Left forelimb (tissue), 1 donor: ENCODE results near the gene DNAAF9.
"Not testable (repeated sequence)": the region's sequence is repeated elsewhere in the genome, so short reads cannot be mapped to it uniquely, and the experiment has no call there.

Experiments used
- DNase-seq: peaks from one replicate; pipeline ENCODE4 v3.0.0-alpha.2; 2018; ENCODE audit warnings: low spot score

The DNAAF9 gene

DNA sequence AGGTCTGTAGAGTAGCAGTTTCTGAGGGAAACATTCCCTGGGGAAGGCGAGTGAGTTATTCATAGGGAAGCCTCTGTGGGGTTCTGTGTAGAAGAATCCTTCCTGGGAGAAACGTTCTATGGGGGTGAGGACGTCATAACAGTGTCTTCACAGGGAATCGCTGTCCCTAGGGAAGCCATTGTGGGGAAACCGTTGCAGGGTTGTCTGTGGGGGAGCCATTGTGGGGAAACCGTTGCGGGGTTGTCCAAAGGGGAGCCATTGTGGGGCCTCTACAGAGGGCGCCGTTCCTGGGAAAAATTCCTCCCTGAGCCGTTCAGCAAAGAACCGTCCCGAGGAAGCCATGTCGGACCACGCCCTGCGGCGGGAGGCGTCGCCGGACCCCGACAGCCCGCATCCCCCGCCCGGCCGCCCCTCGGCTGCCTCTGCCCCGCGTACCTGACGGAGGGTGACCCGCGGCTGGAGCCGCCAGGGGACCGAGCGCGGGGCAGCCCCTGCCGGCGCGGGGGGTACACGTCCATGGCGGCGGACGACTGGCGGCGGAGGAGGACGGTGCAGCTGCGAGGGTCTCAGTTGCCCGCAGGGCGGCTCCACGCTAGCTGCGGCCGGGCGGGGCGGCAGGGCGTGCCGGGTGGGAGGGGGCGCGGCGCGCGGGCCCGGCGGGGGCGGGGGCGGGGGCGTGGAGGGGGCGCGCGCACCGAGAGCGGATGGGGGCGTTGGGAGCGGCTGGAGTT is at the start of gene DNAAF9:
Gene DNAAF9 (minus strand): TSS at position 630 of the 731 bp plus-strand sequence. CDS start 112 bp downstream, at position 518.
- peak; percentile 73 for DNase-seq

DNA sequence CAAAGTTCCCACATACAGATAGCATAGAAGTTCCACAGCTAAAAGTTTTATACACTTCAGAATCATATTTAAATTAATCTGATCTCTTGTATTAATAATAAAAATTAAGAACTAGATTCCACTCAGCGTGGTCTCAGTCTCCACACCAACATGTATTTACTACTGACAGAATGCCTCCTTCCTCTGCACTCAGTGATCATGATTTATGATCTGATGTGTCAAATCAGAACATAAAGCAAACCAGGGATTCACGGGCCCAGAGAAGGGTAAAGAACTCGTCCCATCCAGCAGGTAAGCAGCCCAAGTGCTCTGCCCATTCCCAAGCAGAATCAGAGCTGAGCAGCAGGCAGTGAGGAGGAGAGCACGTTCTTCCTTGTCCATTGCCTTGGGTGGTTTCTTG is 49.2 kb upstream of the DNAAF9 start:
- no peak for DNase-seq

DNA sequence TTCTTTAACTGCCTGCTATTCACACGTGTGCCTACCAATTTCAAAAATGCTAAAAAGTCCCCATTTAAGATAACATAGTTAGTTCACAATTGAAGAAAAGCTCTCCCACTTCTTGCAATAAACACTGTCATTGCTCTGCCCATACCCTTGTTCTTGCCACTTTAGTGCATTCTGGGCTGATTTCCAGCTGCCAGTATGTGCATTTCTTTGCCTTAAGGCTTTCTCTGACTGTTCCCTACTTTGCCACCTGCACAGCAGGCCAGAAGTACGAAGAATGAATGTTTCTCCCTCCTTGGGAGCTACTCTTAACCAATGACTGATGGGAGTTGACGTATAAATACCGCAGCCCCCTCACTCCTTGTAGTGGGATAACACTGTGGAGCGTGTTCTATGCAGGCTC is 47.4 kb upstream of the DNAAF9 start:
- no peak for DNase-seq

DNA sequence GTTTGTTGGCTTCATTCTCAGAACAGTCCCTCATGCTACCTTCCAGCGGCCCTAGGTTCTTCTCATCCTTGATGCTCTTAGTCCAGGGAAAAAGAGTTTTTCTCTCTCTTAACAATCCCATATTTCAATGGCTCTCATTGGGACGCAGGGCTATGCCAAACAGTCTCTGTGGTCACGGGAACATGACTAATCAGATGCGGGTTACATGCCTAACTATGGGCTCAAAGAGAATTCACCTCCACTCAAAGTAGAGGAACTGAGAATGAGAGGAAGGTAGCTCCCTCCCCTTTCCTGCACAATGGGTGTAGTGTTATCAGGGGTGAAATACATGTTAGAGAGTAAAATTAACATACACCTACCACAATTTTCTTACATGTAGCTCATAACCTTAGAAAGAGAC is 45.2 kb upstream of the DNAAF9 start:
- no peak for DNase-seq

DNA sequence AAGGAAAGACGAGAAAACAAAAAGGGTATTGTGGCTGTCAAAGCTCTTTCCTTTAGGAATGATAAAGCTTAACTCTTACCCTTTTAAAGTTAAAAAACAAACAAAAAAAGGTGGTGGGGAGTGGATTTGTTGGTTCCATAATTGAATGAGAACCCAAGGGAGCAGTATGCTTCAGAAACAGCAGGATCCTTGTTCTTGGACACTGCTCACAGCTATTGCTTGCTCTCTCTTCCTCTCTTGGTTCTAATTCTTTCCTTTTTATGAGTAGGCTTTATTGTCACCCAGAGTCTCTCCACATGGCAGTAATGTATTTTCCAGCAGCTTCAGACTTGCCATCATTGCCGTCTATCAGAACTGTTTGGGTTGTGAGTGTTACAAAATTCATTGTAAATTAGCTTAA is 44.7 kb upstream of the DNAAF9 start:
- no peak for DNase-seq

DNA sequence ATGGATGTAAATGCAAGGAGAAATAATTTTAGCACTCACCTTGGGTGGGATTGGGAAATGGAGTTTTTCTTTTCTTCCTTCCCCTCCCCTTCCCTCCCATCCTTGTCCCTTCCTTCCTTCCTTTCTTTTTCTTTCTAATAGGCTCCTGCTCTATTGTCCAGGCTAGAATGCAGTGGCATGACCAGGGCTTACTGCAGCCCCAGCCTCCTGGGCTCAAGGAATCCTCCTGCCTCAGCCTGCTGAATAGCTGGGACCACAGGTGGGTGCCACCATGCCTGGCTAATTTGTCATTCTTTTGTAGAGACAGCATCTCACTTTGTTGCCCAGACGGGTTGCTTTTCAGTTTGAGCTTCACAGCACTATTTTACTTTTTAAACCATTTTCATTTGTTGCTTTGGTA is 41.9 kb upstream of the DNAAF9 start:
- no peak for DNase-seq

DNA sequence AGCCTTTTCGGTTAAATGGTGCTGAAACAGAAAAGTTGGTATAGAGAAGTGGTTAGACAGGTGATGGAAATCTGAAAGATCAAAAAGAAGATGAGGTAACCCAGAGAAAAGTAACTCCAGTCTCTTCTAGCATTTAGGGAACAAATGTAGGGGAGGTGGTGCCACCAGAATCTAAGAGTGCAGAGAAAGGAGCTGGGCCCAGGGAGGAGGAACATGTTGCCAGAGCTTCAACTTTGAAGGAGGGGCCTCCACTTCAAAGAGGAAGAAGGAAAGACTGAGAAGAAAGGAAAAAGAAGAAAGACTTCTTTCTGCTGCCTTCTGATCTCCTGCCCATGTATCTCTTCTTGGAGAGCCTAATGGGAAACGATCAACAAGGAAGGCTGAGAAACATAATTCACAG is 39.9 kb upstream of the DNAAF9 start:
- DNase-seq, result no peak

DNA sequence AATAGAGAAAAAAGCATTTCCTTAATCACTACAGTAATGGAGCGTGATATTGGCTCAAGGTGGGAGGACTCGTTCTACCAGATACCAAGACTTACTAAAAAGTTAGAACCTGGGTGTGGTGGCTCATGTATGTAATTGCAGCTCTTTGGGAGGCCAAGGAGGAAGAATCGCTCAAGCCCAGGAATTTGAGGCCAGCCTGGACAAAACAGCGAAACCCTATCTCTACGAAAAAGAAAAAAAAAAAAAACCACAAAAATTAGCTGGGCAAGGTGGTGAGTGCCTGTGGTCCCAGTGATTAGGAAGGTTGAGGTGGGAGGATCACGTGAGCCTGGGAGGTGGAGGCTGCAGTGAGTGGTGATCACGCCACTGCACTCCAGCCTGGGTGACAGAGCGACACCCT is 39.3 kb upstream of the DNAAF9 start:
- DNase-seq, result no peak

DNA sequence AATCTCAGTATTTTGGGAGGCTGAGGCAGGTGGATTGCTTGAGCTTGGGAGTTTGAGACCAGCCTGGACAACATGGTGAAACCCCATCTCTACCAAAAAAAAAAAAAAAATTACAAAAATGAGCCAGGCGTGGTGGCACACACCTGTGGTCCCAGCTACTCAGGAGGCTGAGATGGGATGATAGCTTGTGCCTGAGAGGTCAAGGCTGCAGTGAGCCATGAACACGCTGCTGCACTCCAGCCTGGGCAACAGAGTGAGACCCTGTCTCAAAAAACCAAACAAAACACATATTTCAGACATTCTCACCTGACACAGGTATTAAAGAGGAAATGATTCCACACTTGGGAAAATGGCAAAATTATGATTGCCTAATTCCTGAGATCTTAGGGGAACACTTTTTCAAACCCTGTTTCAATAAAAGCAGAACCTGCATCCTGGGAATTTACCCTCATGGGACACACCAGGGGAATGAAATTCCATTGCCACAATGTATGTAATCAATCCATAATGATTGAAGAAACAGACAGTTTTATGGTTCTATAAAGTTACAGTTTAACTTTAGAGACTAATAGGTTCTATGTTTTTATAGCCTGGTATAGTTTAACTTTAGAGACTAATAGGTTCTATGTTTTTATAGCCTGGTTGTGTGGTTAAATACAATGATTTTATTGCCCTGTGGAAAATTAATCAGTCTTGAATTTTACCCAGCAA is 29.6 kb upstream of the DNAAF9 start:
- no peak for DNase-seq

DNA sequence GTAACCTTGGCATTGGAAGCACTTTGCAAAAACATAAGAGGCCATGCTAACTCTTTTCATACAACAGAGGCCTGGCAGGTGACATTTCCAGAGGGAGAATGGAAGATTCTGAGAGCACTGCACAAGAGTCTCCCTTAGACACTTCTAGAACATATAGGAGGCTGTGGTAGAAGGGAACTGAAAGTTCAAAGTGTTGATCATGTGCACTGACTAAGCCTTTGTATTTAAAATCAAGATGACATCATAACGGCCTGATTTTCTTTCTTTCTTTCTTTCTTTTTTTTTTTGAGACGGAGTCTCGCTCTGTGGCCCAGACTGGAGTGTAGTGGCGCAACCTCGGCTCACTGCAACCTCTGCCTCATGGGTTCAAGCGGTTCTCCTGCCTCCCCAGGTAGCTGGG is 26.8 kb upstream of the DNAAF9 start:
- DNase-seq, result no peak

DNA sequence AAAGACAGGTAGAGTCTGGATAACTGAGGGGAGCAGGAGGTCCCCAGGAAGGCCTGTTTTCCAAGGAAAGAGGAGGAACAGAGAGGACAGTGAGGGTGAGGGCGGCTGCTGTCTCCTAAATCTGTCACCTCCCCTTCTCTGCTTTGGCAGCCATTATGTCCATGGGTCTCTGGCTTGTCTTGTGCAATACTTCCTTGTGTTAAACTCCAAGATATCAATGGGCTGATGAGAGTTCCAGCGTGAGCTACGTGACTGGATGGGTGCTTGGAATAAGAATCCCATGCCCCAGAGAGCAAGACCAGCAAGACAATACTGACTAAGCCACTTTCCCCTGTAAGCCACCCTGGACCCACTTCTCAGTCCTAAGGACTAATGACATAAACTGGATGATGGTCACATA is 26.3 kb upstream of the DNAAF9 start:
- no peak for DNase-seq

DNA sequence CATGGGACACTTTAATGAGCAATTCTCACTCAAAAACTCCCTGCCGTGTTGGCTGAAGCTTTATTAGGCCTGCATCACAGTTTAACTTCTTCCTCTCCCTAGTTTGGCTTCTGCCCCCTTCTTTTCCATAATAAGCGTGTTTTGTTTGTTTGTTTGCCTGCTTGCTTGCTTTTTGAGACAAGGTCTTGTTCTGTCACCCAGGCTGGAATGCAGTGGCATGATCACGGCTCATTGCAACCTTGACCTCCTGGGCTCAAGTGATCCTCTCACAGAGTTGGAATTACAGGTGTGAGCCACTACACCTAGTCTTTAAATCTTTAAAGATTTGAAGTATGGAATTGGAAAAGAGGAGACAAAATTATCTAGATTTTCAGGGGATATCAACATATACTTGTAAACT is 25.4 kb upstream of the DNAAF9 start:
- no peak for DNase-seq

DNA sequence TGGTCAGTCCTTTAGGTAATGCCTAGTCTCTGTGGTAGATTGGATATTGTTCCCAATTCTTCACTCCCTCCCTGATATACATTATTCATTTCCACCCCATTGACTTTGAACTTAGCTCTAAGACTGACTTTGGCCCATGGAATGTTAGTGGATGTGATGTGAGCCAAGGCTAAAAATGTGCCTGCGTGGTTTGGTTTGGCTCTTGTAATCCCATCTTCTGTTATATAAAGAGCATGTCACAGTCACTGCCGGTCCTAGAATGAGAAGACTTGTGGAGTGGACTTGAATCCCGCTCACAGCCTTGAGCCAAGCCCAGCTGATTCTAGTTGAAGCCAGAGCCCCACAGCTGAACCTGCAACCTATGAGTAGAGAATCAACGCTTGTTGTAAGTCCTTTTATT is 23.6 kb upstream of the DNAAF9 start:
- no peak for DNase-seq

DNA sequence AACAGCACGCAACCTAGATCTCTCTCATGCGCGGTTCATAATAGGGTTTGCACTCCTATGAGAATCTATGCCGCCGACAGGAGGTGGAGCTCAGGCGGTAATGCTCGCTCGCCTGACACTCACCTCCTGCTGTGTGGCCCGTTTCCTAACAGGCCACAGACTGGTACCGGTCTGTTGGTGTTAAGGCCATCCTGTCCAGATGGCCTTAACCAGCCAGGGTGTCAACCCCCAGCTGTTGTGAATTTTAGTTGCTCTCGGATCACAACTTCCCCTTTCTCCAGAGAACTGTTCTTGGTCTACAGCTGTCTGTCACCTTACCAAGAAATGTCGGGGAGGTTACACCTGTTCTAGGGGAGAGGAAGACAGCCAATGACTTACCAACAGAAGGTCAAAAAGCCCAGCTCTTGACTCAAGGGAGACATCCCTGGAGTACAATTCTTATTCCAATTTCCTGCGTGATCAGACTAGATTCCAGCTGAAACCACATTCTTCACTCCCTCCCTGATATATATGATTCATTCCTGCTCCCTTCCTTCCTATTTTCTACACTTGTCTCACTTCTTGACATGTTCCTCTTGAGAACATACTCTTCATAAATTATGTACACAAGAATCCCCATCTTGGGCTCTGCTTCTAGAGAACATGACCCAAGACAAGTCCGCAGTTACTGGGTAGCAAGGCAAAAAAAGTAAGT is 23.1 kb upstream of the DNAAF9 start:
- DNase-seq, result no peak

DNA sequence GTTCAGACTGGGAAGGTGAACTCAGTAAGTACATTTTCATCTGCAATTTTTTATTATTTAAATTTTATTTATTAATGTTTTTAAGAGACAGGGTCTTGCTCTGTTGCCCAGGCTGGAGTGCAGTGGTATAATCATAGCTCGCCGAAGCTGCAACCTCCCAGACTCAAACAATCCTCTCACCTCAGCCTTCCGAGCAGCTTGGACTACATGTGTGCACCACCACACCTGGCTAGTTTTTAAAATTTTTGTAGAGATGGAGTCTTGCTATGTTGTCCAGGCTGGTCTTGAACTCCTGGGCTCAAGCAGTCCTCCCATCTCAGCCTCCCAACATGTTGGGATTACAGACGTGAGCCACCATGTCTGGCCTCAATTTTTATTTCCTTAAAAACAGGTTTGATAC is 19.3 kb upstream of the DNAAF9 start:
- DNase-seq, result not testable (repeated sequence)

DNA sequence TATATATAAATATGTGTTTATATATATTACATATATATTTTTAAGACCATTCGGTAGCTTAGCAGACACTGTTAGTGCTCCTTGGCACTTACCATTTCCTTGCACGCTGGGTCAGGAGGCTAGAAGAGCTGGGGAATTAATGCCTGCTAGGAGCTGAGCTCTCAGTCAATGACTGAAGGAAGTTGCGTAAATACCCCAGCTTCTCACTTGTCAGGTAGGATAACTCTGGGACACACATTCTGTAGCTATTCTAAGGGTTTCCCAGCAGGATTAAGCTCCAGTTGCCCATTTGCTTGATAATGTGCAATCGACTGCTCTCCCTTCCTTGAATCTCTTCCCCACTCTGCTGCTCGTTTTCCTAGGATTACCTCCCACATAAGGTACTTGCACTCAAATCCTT is 15.7 kb upstream of the DNAAF9 start:
- no peak for DNase-seq

DNA sequence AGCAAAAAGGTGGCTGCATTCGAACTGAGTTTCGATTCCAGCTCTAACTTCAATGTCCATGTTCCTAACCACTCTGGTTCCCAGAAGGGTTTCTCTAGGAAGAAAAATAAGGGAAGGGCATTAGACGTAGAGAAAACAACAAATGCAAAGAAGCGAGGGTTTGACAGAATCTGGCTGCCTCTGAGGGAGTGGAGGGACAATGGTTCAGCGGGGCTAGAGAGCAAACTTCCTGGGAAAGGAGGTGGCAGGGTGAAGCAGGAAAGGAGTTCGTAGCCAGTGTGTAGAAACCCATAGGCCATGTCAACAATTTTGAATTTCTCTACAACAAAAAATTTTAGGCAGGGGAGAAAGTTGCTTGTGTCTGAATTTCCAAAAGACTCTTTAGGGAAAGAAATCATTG is 14.5 kb upstream of the DNAAF9 start:
- no peak for DNase-seq

DNA sequence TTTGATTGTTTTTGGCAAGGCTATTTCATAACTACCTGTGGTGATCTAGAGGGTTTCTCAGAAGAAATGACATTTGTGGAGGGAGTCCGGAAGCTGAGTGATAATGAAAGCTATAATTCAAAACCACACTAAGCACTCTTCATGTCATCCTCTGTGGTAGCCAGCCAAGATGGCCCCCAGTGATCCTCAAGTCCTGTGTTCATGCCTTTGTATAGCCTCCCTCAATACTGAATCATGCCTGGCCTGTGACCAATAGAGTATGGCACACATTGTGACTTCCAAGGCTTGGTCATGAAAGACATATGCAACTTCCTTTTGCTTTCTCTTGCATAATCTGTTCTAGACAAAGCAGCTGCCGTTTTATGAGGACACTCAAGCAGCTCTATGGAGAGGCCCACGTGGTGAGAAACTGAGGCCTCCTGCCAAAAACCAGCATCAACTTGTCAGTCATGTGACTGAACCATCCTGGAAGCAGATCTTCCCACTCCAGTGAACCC is 12.8 kb upstream of the DNAAF9 start:
- DNase-seq, result no peak

DNA sequence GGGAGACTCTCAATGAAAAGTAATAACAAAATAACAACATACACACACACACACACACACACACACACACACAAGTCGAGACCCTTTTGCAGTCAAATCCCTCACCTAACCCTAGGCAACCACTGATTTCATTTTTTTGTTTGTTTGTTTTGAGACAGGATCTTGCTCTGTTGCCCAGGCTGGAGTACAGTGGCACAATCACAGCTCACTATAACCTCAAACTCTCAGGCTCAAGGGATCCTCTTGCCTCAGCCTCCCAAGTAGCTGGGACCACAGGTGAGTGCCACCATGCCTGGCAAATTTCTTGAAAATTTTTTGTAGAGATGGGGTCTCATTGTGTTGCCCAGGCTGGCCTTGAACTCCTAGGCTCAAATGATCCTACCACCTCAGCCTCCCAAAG is 10.7 kb upstream of the DNAAF9 start:
- DNase-seq, result not testable (repeated sequence)

DNA sequence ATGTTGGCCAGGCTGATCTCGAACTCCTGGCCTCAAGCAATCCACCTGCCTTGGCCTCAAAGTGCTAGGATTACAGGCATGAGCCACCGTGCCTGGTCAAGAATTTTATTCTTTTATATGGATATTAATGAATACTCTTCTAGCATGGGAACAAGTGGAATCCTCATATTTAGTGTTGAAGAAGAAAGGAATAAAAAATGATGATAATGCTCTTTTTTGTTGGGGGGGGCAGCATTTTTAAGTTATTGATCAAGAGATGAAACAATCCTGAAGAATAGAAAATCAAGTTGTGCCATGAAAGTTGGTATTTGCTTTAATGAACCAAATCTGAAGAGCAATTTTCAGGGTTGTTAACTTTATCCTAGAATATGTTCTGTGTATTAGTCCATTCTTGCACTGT is 6.7 kb upstream of the DNAAF9 start:
- DNase-seq, result no peak

DNA sequence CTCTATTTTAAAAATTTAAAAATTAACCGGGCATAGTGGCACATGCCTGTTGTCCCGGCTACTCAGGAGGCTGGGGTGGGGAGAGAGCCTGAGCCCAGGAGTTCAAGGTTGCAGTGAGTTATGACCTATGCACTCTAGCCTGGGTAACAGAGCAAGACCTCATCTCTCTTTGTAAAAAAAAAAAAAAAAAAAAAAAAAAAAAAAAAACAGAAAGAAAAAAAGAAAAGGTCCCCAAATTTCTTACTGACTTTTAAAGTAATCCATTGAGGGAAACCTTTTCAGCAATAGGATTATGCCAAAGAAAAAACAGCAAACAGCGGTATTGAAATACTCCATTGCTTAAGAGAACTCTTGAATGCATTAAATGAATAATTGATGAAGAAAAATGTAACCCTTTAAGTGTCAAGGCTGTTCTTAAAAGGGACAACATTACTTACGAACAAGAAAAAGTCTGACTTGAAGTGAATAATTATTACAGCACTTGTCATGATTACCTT is 6.0 kb upstream of the DNAAF9 start:
- DNase-seq, result no peak

DNA sequence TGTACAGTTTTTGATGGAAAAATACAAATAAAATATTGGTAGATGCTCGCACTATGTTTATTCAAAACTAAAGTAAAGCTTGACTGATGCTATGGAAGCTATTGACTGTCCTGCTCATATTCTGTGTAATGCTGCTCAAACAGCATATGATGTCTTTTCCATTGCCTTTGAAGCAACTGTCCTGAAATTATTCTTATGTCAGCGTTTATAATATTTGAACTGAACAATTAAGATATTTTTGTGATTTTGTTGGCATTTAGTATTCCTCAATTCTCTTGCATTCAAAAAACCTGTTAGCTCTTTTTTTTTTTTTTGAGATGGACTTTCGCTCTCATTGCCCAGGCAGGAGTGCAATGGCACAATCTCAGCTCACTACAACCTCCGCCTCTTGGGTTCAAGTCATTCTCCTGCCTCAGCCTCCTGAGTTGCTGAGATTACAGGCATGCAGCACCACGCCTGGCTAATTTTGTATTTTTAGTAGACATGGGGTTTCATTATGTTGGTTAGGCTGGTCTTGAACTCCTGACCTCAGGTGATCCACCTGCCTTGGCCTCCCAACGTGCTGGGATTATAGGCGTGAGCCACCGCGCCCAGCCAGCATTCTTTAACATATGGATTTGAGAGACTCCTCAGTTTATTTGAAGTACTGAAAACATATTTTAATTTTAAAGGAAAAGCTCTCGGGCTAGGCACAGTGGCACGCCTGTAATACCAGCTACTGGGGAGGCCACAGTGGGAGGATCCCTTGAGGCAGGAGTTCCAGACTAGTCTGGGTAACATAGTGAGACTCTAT is 5.3 kb upstream of the DNAAF9 start:
- no peak for DNase-seq
